ENCODE data around the gene EFCAB10. TPM values are rescaled to one million over a fixed set of nuclear protein-coding genes. Genes with fewer than 3 reads are reported as not detected.

EFCAB10 gene
- polyA plus RNA-seq, 3 donors, result not detected

Other genes with a start within 250 kb of the EFCAB10 start
- gene SRPK2, start 192.6 kb downstream of the EFCAB10 start, polyA plus RNA-seq, result 10 to 100 TPM in 2 of 3 donors, 1 to 10 TPM in 1; 8.5 to 17.1 (median 14.1) TPM
- 10 to 100 TPM in 1 of 3 donors, 1 to 10 TPM in 2; 2.9 to 12.7 (median 3.7) TPM for gene PUS7, start 59.2 kb downstream of the EFCAB10 start, polyA plus RNA-seq
- 10 to 100 TPM in 1 of 3 donors, 1 to 10 TPM in 2; 8.5 to 12.0 (median 9.6) TPM for gene RINT1, start 49.3 kb downstream of the EFCAB10 start, polyA plus RNA-seq

Measured in adipose tissue (tissue), 3 donors.